CD4-positive, CD25-positive, alpha-beta regulatory T cell (primary cell): Measurements from ENCODE around the gene CHMP1A. TPM values are rescaled to one million over a fixed set of nuclear protein-coding genes. Genes with fewer than 3 reads are reported as not detected.

Source experiments
- ATAC-seq, 2 donors: fragments of 150-1000 bp; cut with Tn5 transposase; one replicate each; pipeline ENCODE4 v1.10.0; 2021; ENCODE audit warnings: low read depth in 2 of 2, moderate number of reproducible peaks in 2 of 2, moderate library complexity in 1 of 2
- DNase-seq, 3 donors: peaks; one replicate each; pipeline versions ENCODE4 v3.0.0 to v3.0.0-alpha.2; 2012 to 2022; ENCODE audit warnings: mixed read lengths in 1 of 3
- H3K27ac ChIP-seq: one replicate; pipeline ENCODE4 v1.7.0; 2013; ENCODE audit warnings: mild to moderate bottlenecking, low read length; ENCODE audit not compliant: insufficient read depth, poor library complexity, severe bottlenecking
- H3K27me3 ChIP-seq: one replicate; pipeline ENCODE4 v1.7.0; 2013; ENCODE audit warnings: low read length; ENCODE audit not compliant: control insufficient read depth, insufficient read depth
- H3K36me3 ChIP-seq: one replicate; pipeline ENCODE4 v1.7.0; 2013; ENCODE audit warnings: mild to moderate bottlenecking, low read length, moderate library complexity; ENCODE audit not compliant: control insufficient read depth, insufficient read depth
- H3K4me1 ChIP-seq: 2 replicates; pipeline ENCODE4 v1.7.0; 2013; ENCODE audit warnings: mild to moderate bottlenecking, low read length; ENCODE audit not compliant: insufficient read depth, control insufficient read depth, poor library complexity, severe bottlenecking
- H3K4me3 ChIP-seq: one replicate; pipeline ENCODE4 v1.7.0; 2013; ENCODE audit warnings: low read depth, mild to moderate bottlenecking, low read length, moderate library complexity
- H3K9me3 ChIP-seq, 2 experiments: 1 replicate in 1 of 2; 2 replicates in 1 of 2; pipeline ENCODE4 v1.7.0; 2013; ENCODE audit warnings: low read length in 2 of 2, mild to moderate bottlenecking in 1 of 2, moderate library complexity in 1 of 2; ENCODE audit not compliant: control insufficient read depth in 2 of 2
- H3K27ac Mint-ChIP-seq, 3 donors: one replicate each; pipeline ENCODE4 v1.8.0; 2020 to 2022; ENCODE audit warnings: mild to moderate bottlenecking in 3 of 3, mixed read lengths in 3 of 3, moderate library complexity in 2 of 3
- H3K27me3 Mint-ChIP-seq: one replicate; pipeline ENCODE4 v1.8.0; 2022; ENCODE audit warnings: mild to moderate bottlenecking, mixed read lengths
- H3K36me3 Mint-ChIP-seq: one replicate; pipeline ENCODE4 v1.8.0; 2020; ENCODE audit warnings: mixed read lengths
- H3K4me1 Mint-ChIP-seq, 4 donors: one replicate each; pipeline ENCODE4 v1.8.0; 2020 to 2022; ENCODE audit warnings: mixed read lengths in 4 of 4, mild to moderate bottlenecking in 1 of 4
- H3K4me3 Mint-ChIP-seq, 4 donors: one replicate each; pipeline ENCODE4 v1.8.0; 2020 to 2022; ENCODE audit warnings: mild to moderate bottlenecking in 4 of 4, mixed read lengths in 4 of 4, moderate library complexity in 3 of 4
- H3K9me3 Mint-ChIP-seq, 7 donors: one replicate each; pipeline ENCODE4 v1.8.0; 2020 to 2022; ENCODE audit warnings: mixed read lengths in 7 of 7, mild to moderate bottlenecking in 3 of 7, moderate library complexity in 2 of 7
- polyA plus RNA-seq, 4 donors: library from polyadenylated mRNA; unstranded; fragments of 300-500 nt; fragmentation: Illumina TruSeq; gene quantifications; one replicate each; pipeline ENCODE4 v1.2.3, GENCODE V29; 2021
- total RNA-seq: library from RNA; stranded (reverse); gene quantifications from one replicate; pipeline ENCODE4 v1.2.3, GENCODE V29; 2022

The CHMP1A gene
- total and polyA plus RNA-seq, 5 donors from 2014 or later, result 77.5 to 111 (median 89.2) TPM

GRCh38 chr16:89602952-89603590 lies 54.4 kb downstream of the CHMP1A start:
- H3K9me3 ChIP-seq, result no peaks in the 10 kb centered on the region
- H3K4me1 Mint-ChIP-seq, result peaks cover 0 to 12% (median 4%) of the 10 kb centered on the region in 4 donors
- H3K36me3 ChIP-seq, result no peaks in the 10 kb centered on the region
- H3K27me3 ChIP-seq, result no peaks in the 10 kb centered on the region
- H3K27ac Mint-ChIP-seq, result peak overlapping the region in 2 of 3 donors; percentile 67 to 71
- ATAC-seq (no peak), DNase-seq (no peak)
- H3K27me3 Mint-ChIP-seq, result peaks cover 8% of the 10 kb centered on the region
- H3K4me1 ChIP-seq, result peaks cover 13% of the 10 kb centered on the region
- no peak overlapping the region for H3K4me3 ChIP-seq
- H3K27ac ChIP-seq, result no peak overlapping the region
- no peaks in the 10 kb centered on the region for H3K36me3 Mint-ChIP-seq
- peak overlapping the region in 2 of 4 donors; percentile 39 to 51 for H3K4me3 Mint-ChIP-seq
- no peaks in the 10 kb centered on the region for H3K9me3 Mint-ChIP-seq

GRCh38 chr16:89602273-89602951 lies 55.1 kb downstream of the CHMP1A start:
- peak overlapping the region in 1 of 3 donors; percentile 32 for H3K27ac Mint-ChIP-seq
- peaks cover 0 to 12% (median 4%) of the 10 kb centered on the region in 4 donors for H3K4me1 Mint-ChIP-seq
- no peaks in the 10 kb centered on the region for H3K36me3 ChIP-seq
- ATAC-seq (peak; percentile 63 to 78), DNase-seq (peak in 2 of 3 donors; percentile 29 to 46)
- H3K27me3 Mint-ChIP-seq, result peaks cover 8% of the 10 kb centered on the region
- H3K36me3 Mint-ChIP-seq, result no peaks in the 10 kb centered on the region
- no peak overlapping the region for H3K27ac ChIP-seq
- H3K4me3 ChIP-seq, result no peak overlapping the region
- peaks cover 13% of the 10 kb centered on the region for H3K4me1 ChIP-seq
- no peaks in the 10 kb centered on the region for H3K27me3 ChIP-seq
- H3K9me3 ChIP-seq, result no peaks in the 10 kb centered on the region
- no peaks in the 10 kb centered on the region for H3K9me3 Mint-ChIP-seq
- H3K4me3 Mint-ChIP-seq, result peak overlapping the region in 2 of 4 donors; percentile 39 to 51

GRCh38 chr16:89601906-89602272 lies 55.6 kb downstream of the CHMP1A start:
- H3K4me1 Mint-ChIP-seq, result peaks cover 0 to 12% (median 4%) of the 10 kb centered on the region in 4 donors
- H3K4me3 Mint-ChIP-seq, result peak overlapping the region in 1 of 4 donors; percentile 29
- Histone ChIP-seq H3K4me3 (no peak overlapping the region), H3K4me1 (peaks cover 13% of the 10 kb centered on the region), H3K36me3 (no peaks in the 10 kb centered on the region), H3K27me3 (no peaks in the 10 kb centered on the region), H3K9me3 (no peaks in the 10 kb centered on the region), H3K27ac (no peak overlapping the region)
- no peak for DNase-seq
- H3K27ac Mint-ChIP-seq, result no peak overlapping the region
- peaks cover 8% of the 10 kb centered on the region for H3K27me3 Mint-ChIP-seq
- no peaks in the 10 kb centered on the region for H3K36me3 Mint-ChIP-seq
- H3K9me3 Mint-ChIP-seq, result no peaks in the 10 kb centered on the region
- ATAC-seq, result no peak

- H3K27ac Mint-ChIP-seq, result no peak overlapping the region
- H3K27me3 Mint-ChIP-seq, result peaks cover 8% of the 10 kb centered on the region
- no peak for DNase-seq
- ATAC-seq, result no peak
- H3K36me3 Mint-ChIP-seq, result no peaks in the 10 kb centered on the region
- Histone ChIP-seq H3K4me3 (no peak overlapping the region), H3K36me3 (no peaks in the 10 kb centered on the region), H3K27ac (no peak overlapping the region), H3K27me3 (no peaks in the 10 kb centered on the region), H3K9me3 (no peaks in the 10 kb centered on the region), H3K4me1 (peaks cover 13% of the 10 kb centered on the region)
- H3K4me3 Mint-ChIP-seq, result no peak overlapping the region
- H3K9me3 Mint-ChIP-seq, result no peaks in the 10 kb centered on the region
- peaks cover 0 to 12% (median 4%) of the 10 kb centered on the region in 4 donors for H3K4me1 Mint-ChIP-seq
Observed at GRCh38 chr16:89600956-89601355, 56.6 kb downstream of the CHMP1A start.

GRCh38 chr16:89600427-89600826 lies 57.1 kb downstream of the CHMP1A start:
- peaks cover 8% of the 10 kb centered on the region for H3K27me3 Mint-ChIP-seq
- H3K4me1 Mint-ChIP-seq, result peaks cover 0 to 12% (median 4%) of the 10 kb centered on the region in 4 donors
- DNase-seq (no peak), ATAC-seq (no peak)
- no peaks in the 10 kb centered on the region for H3K9me3 ChIP-seq
- no peaks in the 10 kb centered on the region for H3K9me3 Mint-ChIP-seq
- no peak overlapping the region for H3K4me3 Mint-ChIP-seq
- no peak overlapping the region for H3K4me3 ChIP-seq
- H3K27me3 ChIP-seq, result no peaks in the 10 kb centered on the region
- H3K27ac ChIP-seq, result no peak overlapping the region
- no peaks in the 10 kb centered on the region for H3K36me3 Mint-ChIP-seq
- no peak overlapping the region for H3K27ac Mint-ChIP-seq
- no peaks in the 10 kb centered on the region for H3K36me3 ChIP-seq
- H3K4me1 ChIP-seq, result peaks cover 13% of the 10 kb centered on the region

- H3K27ac Mint-ChIP-seq, result no peak overlapping the region
Observed at GRCh38 chr16:89599902-89600301, 57.6 kb downstream of the CHMP1A start.

GRCh38 chr16:89599451-89599858 lies 58.1 kb downstream of the CHMP1A start:
- ATAC-seq (peak in 1 of 2 donors; percentile 16), DNase-seq (peak in 1 of 3 donors; percentile 32)
- peaks cover 0 to 12% (median 4%) of the 10 kb centered on the region in 4 donors for H3K4me1 Mint-ChIP-seq
- Histone ChIP-seq H3K27me3 (no peaks in the 10 kb centered on the region), H3K27ac (no peak overlapping the region), H3K4me3 (no peak overlapping the region), H3K4me1 (peaks cover 13% of the 10 kb centered on the region), H3K9me3 (no peaks in the 10 kb centered on the region), H3K36me3 (no peaks in the 10 kb centered on the region)
- no peak overlapping the region for H3K4me3 Mint-ChIP-seq
- H3K27ac Mint-ChIP-seq, result peak overlapping the region in 2 of 3 donors; percentile 51 to 58
- no peaks in the 10 kb centered on the region for H3K9me3 Mint-ChIP-seq
- peaks cover 8% of the 10 kb centered on the region for H3K27me3 Mint-ChIP-seq
- no peaks in the 10 kb centered on the region for H3K36me3 Mint-ChIP-seq

More at GRCh38 chr16:89599902-89600301, 57.6 kb downstream of the CHMP1A start:
- H3K27me3 Mint-ChIP-seq, result peaks cover 8% of the 10 kb centered on the region
- H3K4me3 ChIP-seq, result no peak overlapping the region
- no peaks in the 10 kb centered on the region for H3K9me3 ChIP-seq
- no peaks in the 10 kb centered on the region for H3K9me3 Mint-ChIP-seq
- no peaks in the 10 kb centered on the region for H3K36me3 Mint-ChIP-seq
- no peak overlapping the region for H3K4me3 Mint-ChIP-seq
- H3K27me3 ChIP-seq, result no peaks in the 10 kb centered on the region
- no peak overlapping the region for H3K27ac ChIP-seq
- DNase-seq (no peak), ATAC-seq (no peak)
- H3K4me1 ChIP-seq, result peaks cover 13% of the 10 kb centered on the region
- no peaks in the 10 kb centered on the region for H3K36me3 ChIP-seq
- H3K4me1 Mint-ChIP-seq, result peaks cover 0 to 12% (median 4%) of the 10 kb centered on the region in 4 donors
